ENCODE data around the gene TBC1D2.

- no peak for TF ChIP-seq CTCF (IDR thresholded peaks at IDR 0.05; ENCODE audit: insufficient read depth, low read length)
- TF ChIP-seq REST (IDR thresholded peaks at IDR 0.05; ENCODE audit: insufficient replicate concordance, low read depth): no peak
Observed at GRCh38 chr9:98260635-98261034, 5.2 kb upstream of the TBC1D2 start.

Data from HL-60 (cell line).